ENCODE measurements around the gene DDX20. TPM values are rescaled to one million over a fixed set of nuclear protein-coding genes. Genes with fewer than 3 reads are reported as not detected.
A peak's percentile ranks its signal among the peaks of the same experiment; 100 is the strongest.

Gene DDX20
- polyA plus RNA-seq, 1 experiment = 6.9 TPM

- no peaks in the 10 kb centered on the region for H3K36me3 ChIP-seq (ENCODE audit: control insufficient read depth, insufficient read depth, low read length)
- H3K4me3 ChIP-seq (ENCODE audit: low read depth, low read length) = no peak overlapping the region
- no peak for DNase-seq (ENCODE audit: low read depth)
- ChIA-PET POLR2A (no interaction called here), CTCF (interaction anchor here (0.7 to 4.6 kb wide), 7 partner anchors 9 to 268 kb away, joined by 3 to 18 read pairs (median 3); no protein-coding TSS in a partner anchor)
- no peaks in the 10 kb centered on the region for H3K27me3 ChIP-seq (ENCODE audit: control insufficient read depth, insufficient read depth, low read length)
- TF ChIP-seq CTCF (IDR thresholded peaks at IDR 0.05; ENCODE audit: insufficient read depth, low read depth, low read length) = no peak
Measured at GRCh38 chr1:111749628-111750027, 6.1 kb upstream of the DDX20 start.

GRCh38 chr1:111750856-111751255 lies 4.8 kb upstream of the DDX20 start:
- no peak overlapping the region for H3K4me3 ChIP-seq (ENCODE audit: low read depth, low read length)
- no peak for TF ChIP-seq CTCF (IDR thresholded peaks at IDR 0.05; ENCODE audit: insufficient read depth, low read depth, low read length)
- DNase-seq (ENCODE audit: low read depth) = no peak
- H3K27me3 ChIP-seq (ENCODE audit: control insufficient read depth, insufficient read depth, low read length) = no peaks in the 10 kb centered on the region
- ChIA-PET CTCF (interaction anchor here (1.0 to 4.6 kb wide), 7 partner anchors 16 to 586 kb away, joined by 3 to 18 read pairs (median 4); no protein-coding TSS in a partner anchor), POLR2A (no interaction called here)
- no peaks in the 10 kb centered on the region for H3K36me3 ChIP-seq (ENCODE audit: control insufficient read depth, insufficient read depth, low read length)

- POLR2A ChIA-PET = no interaction called here
- no peak for DNase-seq (ENCODE audit: low read depth)
- CTCF ChIA-PET = interaction anchor here (1.0 to 4.6 kb wide), 5 partner anchors 15 to 270 kb away, joined by 4 to 18 read pairs (median 8); no protein-coding TSS in a partner anchor
- TF ChIP-seq CTCF (IDR thresholded peaks at IDR 0.05; ENCODE audit: insufficient read depth, low read depth, low read length) = no peak
- H3K36me3 ChIP-seq (ENCODE audit: control insufficient read depth, insufficient read depth, low read length) = no peaks in the 10 kb centered on the region
- no peaks in the 10 kb centered on the region for H3K27me3 ChIP-seq (ENCODE audit: control insufficient read depth, insufficient read depth, low read length)
- no peak overlapping the region for H3K4me3 ChIP-seq (ENCODE audit: low read depth, low read length)
Measured at GRCh38 chr1:111751906-111752575, 3.7 kb upstream of the DDX20 start.

GRCh38 chr1:111754984-111755330 lies 744 bp upstream of the DDX20 start:
- no peaks in the 10 kb centered on the region for H3K36me3 ChIP-seq (ENCODE audit: control insufficient read depth, insufficient read depth, low read length)
- H3K4me3 ChIP-seq (ENCODE audit: low read depth, low read length) = peak overlapping the region; percentile 90
- CTCF ChIA-PET = interaction anchor here (0.6 to 3.6 kb wide), 13 partner anchors 10 to 276 kb away, joined by 3 to 31 read pairs (median 7); partner anchors contain the start of gene INKA2
- no peak for TF ChIP-seq CTCF (IDR thresholded peaks at IDR 0.05; ENCODE audit: insufficient read depth, low read depth, low read length)
- no peaks in the 10 kb centered on the region for H3K27me3 ChIP-seq (ENCODE audit: control insufficient read depth, insufficient read depth, low read length)
- POLR2A ChIA-PET = no interaction called here
- DNase-seq (ENCODE audit: low read depth) = no peak

GRCh38 chr1:111756124-111756513 lies 418 bp downstream of the DDX20 start:
- CTCF ChIA-PET = interaction anchor here (0.8 to 3.6 kb wide), 8 partner anchors 9 to 892 kb away, joined by 3 to 31 read pairs (median 7); no protein-coding TSS in a partner anchor
- POLR2A ChIA-PET = interaction anchor here (0.6 to 0.7 kb wide), 3 partner anchors 10 to 126 kb away, joined by 4 to 11 read pairs (median 5); no protein-coding TSS in a partner anchor
- TF ChIP-seq CTCF (IDR thresholded peaks at IDR 0.05; ENCODE audit: insufficient read depth, low read depth, low read length) = no peak
- Histone ChIP-seq H3K36me3 (ENCODE audit: control insufficient read depth, insufficient read depth, low read length) (peaks cover 2% of the 10 kb centered on the region; the same call in 1 of the 2 replicates), H3K27me3 (ENCODE audit: control insufficient read depth, insufficient read depth, low read length) (no peaks in the 10 kb centered on the region), H3K4me3 (ENCODE audit: low read depth, low read length) (peak overlapping the region; percentile 90)
- no peak for DNase-seq (ENCODE audit: low read depth)
